HG03520 (cell line): Measurements from ENCODE around the gene MRGPRD.
"Not testable (repeated sequence)": the region's sequence is repeated elsewhere in the genome, so short reads cannot be mapped to it uniquely, and the experiment has no call there.

ENCODE experiments used
- ATAC-seq: cut with Tn5 transposase; IDR thresholded peaks from one replicate; pipeline ENCODE4 v1.9.1; 2021; ENCODE audit warnings: mild to moderate bottlenecking, moderate library complexity; ENCODE audit not compliant: unreplicated experiment

Gene MRGPRD

GRCh38 chr11:68994161-68994893 is 13.5 kb upstream of the MRGPRD start:
- no peak for ATAC-seq

- no peak for ATAC-seq
Measured at GRCh38 chr11:68993546-68993945, 12.8 kb upstream of the MRGPRD start.

- ATAC-seq = no peak
Measured at GRCh38 chr11:68992743-68993255, 12.0 kb upstream of the MRGPRD start.

GRCh38 chr11:68990995-68991780 is 10.4 kb upstream of the MRGPRD start:
- no peak for ATAC-seq

GRCh38 chr11:68989936-68990606 is 9.3 kb upstream of the MRGPRD start:
- no peak for ATAC-seq

GRCh38 chr11:68988491-68988890 is 7.7 kb upstream of the MRGPRD start:
- no peak for ATAC-seq

GRCh38 chr11:68987211-68987610 is 6.4 kb upstream of the MRGPRD start:
- ATAC-seq = no peak

- ATAC-seq = no peak
Measured at GRCh38 chr11:68983801-68984200, 3.0 kb upstream of the MRGPRD start.

- ATAC-seq = no peak
Measured at GRCh38 chr11:68982134-68982533, 1.3 kb upstream of the MRGPRD start.

GRCh38 chr11:68979931-68980775 is 633 bp downstream of the MRGPRD start:
- no peak for ATAC-seq

GRCh38 chr11:68978931-68979594 is 1.7 kb downstream of the MRGPRD start:
- ATAC-seq = no peak

GRCh38 chr11:68978626-68978930 is 2.2 kb downstream of the MRGPRD start:
- ATAC-seq = no peak

GRCh38 chr11:68977781-68978625 is 2.8 kb downstream of the MRGPRD start:
- ATAC-seq = no peak

- no peak for ATAC-seq
Measured at GRCh38 chr11:68976563-68976962, 4.2 kb downstream of the MRGPRD start.

- no peak for ATAC-seq
Measured at GRCh38 chr11:68976095-68976494, 4.7 kb downstream of the MRGPRD start.

- no peak for ATAC-seq
Measured at GRCh38 chr11:68974421-68975194, 6.2 kb downstream of the MRGPRD start.

GRCh38 chr11:68973706-68974105 is 7.1 kb downstream of the MRGPRD start:
- ATAC-seq = not testable (repeated sequence)

GRCh38 chr11:68973219-68973618 is 7.6 kb downstream of the MRGPRD start:
- no peak for ATAC-seq
